AG08395 (cell line): Measurements from ENCODE around the gene CRCP.

Source experiments
- DNase-seq: peaks from one replicate; pipeline ENCODE4 v3.0.0; 2012; ENCODE audit warnings: mixed read lengths, low spot score

CRCP gene

DNA sequence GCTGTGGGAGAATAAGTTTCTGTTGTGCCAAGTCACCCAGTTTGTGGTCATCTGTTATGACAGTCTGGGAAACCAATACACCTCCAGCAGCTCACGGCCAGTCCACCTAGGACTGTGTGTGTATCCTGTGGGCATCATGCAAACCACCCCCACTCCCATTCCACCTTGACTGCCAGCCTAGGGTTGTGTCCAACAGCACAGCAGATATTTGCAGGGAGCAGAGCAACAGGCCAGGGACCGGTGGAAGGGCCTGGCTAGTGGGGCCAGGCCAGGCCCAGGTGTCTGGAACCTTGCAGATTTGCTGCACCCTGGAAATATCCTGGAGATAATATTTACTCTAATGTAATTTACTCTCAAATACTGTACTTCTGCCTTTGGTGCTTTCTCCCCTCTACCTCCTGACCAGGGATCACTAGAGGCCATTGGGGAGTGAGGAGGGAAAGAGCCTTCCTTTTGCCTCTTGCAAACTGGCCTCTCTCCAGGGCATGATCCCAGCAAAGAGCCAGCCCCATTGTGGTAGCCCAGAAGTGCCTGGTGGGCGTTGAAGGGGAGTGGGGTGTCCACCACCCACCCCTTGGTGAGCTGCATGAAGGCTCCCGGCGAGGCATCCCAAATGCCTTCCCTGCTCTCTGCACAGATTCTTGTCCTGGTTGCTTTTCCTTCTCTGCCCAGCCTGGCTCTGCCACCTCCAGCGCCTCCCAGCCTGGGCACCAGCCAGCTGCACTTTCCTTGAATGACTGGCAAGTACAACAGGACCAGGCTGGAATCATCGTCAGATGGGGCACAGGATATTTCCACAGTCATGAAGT lies 75.3 kb downstream of the CRCP start:
- no peak for DNase-seq

GRCh38 chr7:66190504-66190857 lies 75.8 kb downstream of the CRCP start:
- no peak for DNase-seq

- no peak for DNase-seq
These were observed 78.6 kb downstream of the CRCP start for GRCh38 chr7:66193146-66193725.

GRCh38 chr7:66198469-66198868 lies 83.8 kb downstream of the CRCP start:
- no peak for DNase-seq

DNA sequence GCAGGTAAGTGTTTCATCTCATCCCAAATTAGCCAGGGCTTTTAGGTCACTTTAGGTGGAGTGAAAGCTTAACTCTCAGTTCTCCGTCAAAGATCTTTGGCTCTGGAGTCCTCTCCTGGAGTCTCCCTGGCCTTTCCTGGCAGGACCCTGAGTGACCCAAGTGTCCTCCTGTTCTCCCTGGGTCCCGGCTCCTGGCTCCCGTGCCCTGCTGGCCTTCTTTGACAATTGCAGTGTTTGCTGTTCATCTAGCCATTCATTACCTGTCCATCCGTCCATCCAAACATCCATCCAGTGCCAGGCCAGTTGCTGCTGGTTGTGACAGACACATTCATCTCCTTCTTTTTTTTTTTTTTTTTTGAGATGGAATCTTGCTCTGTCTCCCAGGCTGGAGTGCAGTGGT lies 84.3 kb downstream of the CRCP start:
- no peak for DNase-seq

DNA sequence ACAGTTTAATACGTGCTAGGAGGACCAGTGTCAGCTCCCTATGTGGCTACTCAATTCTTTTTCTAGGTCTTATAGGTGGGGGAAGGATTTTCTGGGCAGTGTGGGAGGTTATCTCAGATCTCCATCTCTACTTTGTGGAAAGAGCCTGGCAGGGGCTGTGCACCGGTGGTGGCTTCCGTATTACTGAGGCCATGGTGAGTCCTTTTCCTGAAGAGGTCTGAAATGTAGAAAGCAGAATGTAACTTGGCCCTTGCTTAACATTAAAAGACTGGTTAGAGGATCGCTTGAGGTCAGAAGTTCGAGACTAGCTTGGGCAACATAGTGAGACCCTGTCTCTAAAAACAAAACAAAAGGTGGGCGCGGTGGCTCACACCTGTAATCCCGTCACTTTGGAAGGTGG lies 87.8 kb downstream of the CRCP start:
- DNase-seq, result no peak
